H9 (cell line): ENCODE results near the gene FAM131C. TPM values are rescaled to one million over a fixed set of nuclear protein-coding genes. Genes with fewer than 3 reads are reported as not detected.

ENCODE experiments used
- DNase-seq: peaks from one replicate; pipeline ENCODE4 v3.0.0-alpha.2; 2017
- H2AFZ ChIP-seq: one replicate; pipeline ENCODE4 v1.6.1; 2013; ENCODE audit warnings: mild to moderate bottlenecking, low read length, control low read depth, moderate library complexity
- H2AK5ac ChIP-seq: 2 replicates; pipeline ENCODE4 v1.6.1; 2013; ENCODE audit warnings: low read length, control low read depth, mixed read lengths; ENCODE audit not compliant: insufficient read length
- H2BK120ac ChIP-seq: one replicate; pipeline ENCODE4 v1.6.1; 2013; ENCODE audit warnings: low read depth, mild to moderate bottlenecking, low read length, control low read depth, inconsistent platforms; ENCODE audit not compliant: poor library complexity, severe bottlenecking
- H2BK12ac ChIP-seq: 2 replicates; pipeline ENCODE4 v1.6.1; 2013; ENCODE audit warnings: low read length, control low read depth, mixed read lengths, low read depth; ENCODE audit not compliant: insufficient read length
- H2BK15ac ChIP-seq: 2 replicates; pipeline ENCODE4 v1.6.1; 2013; ENCODE audit warnings: low read depth, low read length, control low read depth
- H2BK20ac ChIP-seq: one replicate; pipeline ENCODE4 v1.6.1; 2013; ENCODE audit warnings: low read depth, mild to moderate bottlenecking, low read length, control low read depth, inconsistent platforms; ENCODE audit not compliant: poor library complexity, severe bottlenecking
- H2BK5ac ChIP-seq: 2 replicates; pipeline ENCODE4 v1.6.1; 2013; ENCODE audit warnings: low read length, control low read depth, mixed read lengths; ENCODE audit not compliant: insufficient read length
- H3K14ac ChIP-seq: 2 replicates; pipeline ENCODE4 v1.6.1; 2013; ENCODE audit warnings: low read length, control low read depth; ENCODE audit not compliant: insufficient read depth
- H3K18ac ChIP-seq: 2 replicates; pipeline ENCODE4 v1.6.1; 2013; ENCODE audit warnings: low read depth, mild to moderate bottlenecking, mixed read lengths, low read length, control low read depth; ENCODE audit not compliant: insufficient read length
- H3K23ac ChIP-seq: 2 replicates; pipeline ENCODE4 v1.6.1; 2013; ENCODE audit warnings: low read length, control low read depth, mixed read lengths, low read depth; ENCODE audit not compliant: insufficient read length
- H3K23me2 ChIP-seq: 2 replicates; pipeline ENCODE4 v1.6.1; 2013; ENCODE audit warnings: low read depth, mild to moderate bottlenecking, mixed read lengths, low read length, control low read depth; ENCODE audit not compliant: insufficient read length, poor library complexity, severe bottlenecking
- H3K27ac ChIP-seq: 2 replicates; pipeline ENCODE4 v1.5.1; 2013; ENCODE audit warnings: low read length, control low read depth, mixed read lengths, low read depth; ENCODE audit not compliant: insufficient read length
- H3K27me3 ChIP-seq: 2 replicates; pipeline ENCODE4 v1.6.1; 2013; ENCODE audit warnings: low read length, control low read depth, inconsistent platforms; ENCODE audit not compliant: insufficient read depth
- H3K4ac ChIP-seq: 2 replicates; pipeline ENCODE4 v1.6.1; 2013; ENCODE audit warnings: low read depth, mild to moderate bottlenecking, control low read depth, inconsistent platforms, low read length, moderate library complexity
- H3K4me1 ChIP-seq: 2 replicates; pipeline ENCODE4 v1.6.1; 2013; ENCODE audit warnings: low read length, control low read depth, inconsistent platforms; ENCODE audit not compliant: insufficient read depth
- H3K4me2 ChIP-seq: 2 replicates; pipeline ENCODE4 v1.6.1; 2013; ENCODE audit warnings: low read length, control low read depth, mixed read lengths; ENCODE audit not compliant: insufficient read length, insufficient read depth
- H3K56ac ChIP-seq: 2 replicates; pipeline ENCODE4 v1.6.1; 2013; ENCODE audit warnings: low read depth, mild to moderate bottlenecking, mixed read lengths, low read length, control low read depth; ENCODE audit not compliant: insufficient read length
- H3K79me1 ChIP-seq: 2 replicates; pipeline ENCODE4 v1.6.1; 2013; ENCODE audit warnings: low read depth, mild to moderate bottlenecking, moderate library complexity, low read length, control low read depth, inconsistent platforms; ENCODE audit not compliant: insufficient read depth, poor library complexity, severe bottlenecking
- H3K79me2 ChIP-seq: 2 replicates; pipeline ENCODE4 v1.6.1; 2013; ENCODE audit warnings: low read length, control low read depth, inconsistent platforms; ENCODE audit not compliant: insufficient read depth
- H3K9ac ChIP-seq: 2 replicates; pipeline ENCODE4 v1.6.1; 2013; ENCODE audit warnings: low read length, control low read depth, mixed read lengths; ENCODE audit not compliant: insufficient read length; ENCODE audit errors: extremely low read depth
- H3K9me3 ChIP-seq: one replicate; pipeline ENCODE4 v1.6.1; 2013; ENCODE audit warnings: low read depth, low read length, inconsistent platforms; ENCODE audit not compliant: control insufficient read depth
- H3T11ph ChIP-seq: one replicate; pipeline ENCODE4 v1.6.1; 2013; ENCODE audit warnings: mild to moderate bottlenecking, low read length, control low read depth, inconsistent platforms
- H4K20me1 ChIP-seq: one replicate; pipeline ENCODE4 v1.6.1; 2013; ENCODE audit not compliant: control insufficient read depth, insufficient read length, insufficient read depth
- H4K5ac ChIP-seq: 2 replicates; pipeline ENCODE4 v1.6.1; 2013; ENCODE audit warnings: low read depth, mild to moderate bottlenecking, mixed read lengths, low read length, control low read depth; ENCODE audit not compliant: insufficient read length
- H4K8ac ChIP-seq: replicated peaks from 2 replicates; pipeline ENCODE4 v1.6.1; 2013; ENCODE audit warnings: low read length, control low read depth, mixed read lengths, low read depth; ENCODE audit not compliant: insufficient read length
- H4K91ac ChIP-seq: 2 replicates; pipeline ENCODE4 v1.6.1; 2013; ENCODE audit warnings: low read depth, mild to moderate bottlenecking, moderate library complexity, mixed read lengths, low read length, control low read depth; ENCODE audit not compliant: insufficient read length
- H3K27ac Mint-ChIP-seq, 3 experiments: 2 replicates in 2 of 3; 3 replicates in 1 of 3; pipeline ENCODE4 v1.8.0; 2020 to 2021; ENCODE audit warnings: mixed read lengths in 3 of 3, mild to moderate bottlenecking in 1 of 3, moderate library complexity in 1 of 3
- H3K27me3 Mint-ChIP-seq: 2 replicates; pipeline ENCODE4 v1.8.0; 2021; ENCODE audit warnings: low read depth, mild to moderate bottlenecking, moderate library complexity, mixed read lengths
- H3K36me3 Mint-ChIP-seq, 3 experiments: 2 replicates in 2 of 3; 3 replicates in 1 of 3; pipeline ENCODE4 v1.8.0; 2020 to 2021; ENCODE audit warnings: low read depth in 3 of 3, mixed read lengths in 3 of 3; ENCODE audit not compliant: insufficient read depth in 1 of 3
- H3K4me1 Mint-ChIP-seq, 2 experiments: 2 replicates each; pipeline ENCODE4 v1.8.0; 2020; ENCODE audit warnings: mixed read lengths in 2 of 2
- H3K4me3 Mint-ChIP-seq, 2 experiments: 2 replicates in 1 of 2; 3 replicates in 1 of 2; pipeline ENCODE4 v1.8.0; 2020 to 2021; ENCODE audit warnings: mild to moderate bottlenecking in 2 of 2, mixed read lengths in 2 of 2, moderate library complexity in 1 of 2
- H3K9me3 Mint-ChIP-seq, 2 experiments: 2 replicates in 1 of 2; 3 replicates in 1 of 2; pipeline ENCODE4 v1.8.0; 2020; ENCODE audit warnings: mild to moderate bottlenecking in 2 of 2, mixed read lengths in 2 of 2, moderate library complexity in 1 of 2
- WGBS: extraction: QIAGEN DNeasy Blood & Tissue Kit; methylation state at CpG from one replicate; pipeline ENCODE4 v1.1.7; 2013; ENCODE audit warnings: missing lambda C conversion rate, low lambda C conversion rate, mixed read lengths; ENCODE audit not compliant: insufficient read length; ENCODE audit errors: extremely low coverage; 5-methylcytosine and 5-hydroxymethylcytosine counted together
- total RNA-seq: library from RNA; stranded (reverse); gene quantifications from 2 replicates; pipeline ENCODE4 v1.2.1, GENCODE V29; 2021
- TF ChIP-seq, protein P1 (sequence below): fragments of 200-600 bp; sonication (generic); conservative IDR thresholded peaks from 3 replicates; pipeline ENCODE4 v1.8.0; 2021; ENCODE audit warnings: antibody characterized with exemption, mild to moderate bottlenecking

The FAM131C gene
- total RNA-seq, 1 experiment from 2014 or later = 0.61 TPM

DNA sequence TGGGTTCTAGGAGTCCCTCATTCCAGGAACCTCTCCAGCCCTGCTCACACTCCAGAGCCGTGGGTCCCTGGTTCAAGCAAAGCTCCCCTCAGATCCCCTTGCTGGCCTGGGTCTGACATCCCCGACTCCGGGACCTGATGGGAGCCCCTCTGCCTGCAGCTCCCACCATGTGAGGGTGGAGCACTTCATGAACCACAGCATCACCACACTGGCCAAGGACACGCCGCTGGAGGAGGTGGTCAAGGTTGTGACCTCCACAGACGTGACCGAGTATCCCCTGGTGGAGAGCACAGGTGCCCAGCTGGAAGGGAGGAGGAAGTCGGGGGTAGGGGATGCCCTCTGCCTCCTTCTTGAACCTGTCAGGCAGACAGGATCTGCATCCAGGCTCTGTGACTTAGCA lies 41.9 kb downstream of the FAM131C start:
- Histone ChIP-seq H3K14ac (no peak overlapping the region), H2BK5ac (no peak overlapping the region), H3K9me3 (no peaks in the 10 kb centered on the region), H4K91ac (no peak overlapping the region), H3K23me2 (peaks cover 3% of the 10 kb centered on the region), H2BK15ac (no peak overlapping the region), H4K5ac (no peak overlapping the region), H3T11ph (no peak overlapping the region), H4K20me1 (no peaks in the 10 kb centered on the region), H4K8ac (no peak overlapping the region), H3K27ac (no peak overlapping the region), H3K79me1 (no peaks in the 10 kb centered on the region), H3K79me2 (no peaks in the 10 kb centered on the region), H3K4ac (no peak overlapping the region), H3K18ac (no peak overlapping the region), H2BK120ac (no peak overlapping the region), H2AK5ac (no peak overlapping the region), H2BK12ac (no peak overlapping the region), H2AFZ (no peak overlapping the region), H3K4me2 (no peak overlapping the region), H3K56ac (no peak overlapping the region), H2BK20ac (no peak overlapping the region), H3K9ac (no peak overlapping the region), H3K4me1 (peaks cover 2% of the 10 kb centered on the region; the same call in 1 of the 2 replicates), H3K23ac (no peak overlapping the region), H3K27me3 (no peaks in the 10 kb centered on the region)
- Mint-ChIP-seq H3K27me3 (peaks cover 13% of the 10 kb centered on the region), H3K4me3 (no peak overlapping the region; a peak in 1 of 5 replicates), H3K9me3 (no peaks in the 10 kb centered on the region), H3K4me1 (peaks cover 13 to 23% of the 10 kb centered on the region in 2 experiments), H3K36me3 (no peaks in the 10 kb centered on the region), H3K27ac (no peak overlapping the region)
- no CpG with 5 or more reads among the region's 8 CpGs for WGBS
- TF ChIP-seq, protein P1, sequence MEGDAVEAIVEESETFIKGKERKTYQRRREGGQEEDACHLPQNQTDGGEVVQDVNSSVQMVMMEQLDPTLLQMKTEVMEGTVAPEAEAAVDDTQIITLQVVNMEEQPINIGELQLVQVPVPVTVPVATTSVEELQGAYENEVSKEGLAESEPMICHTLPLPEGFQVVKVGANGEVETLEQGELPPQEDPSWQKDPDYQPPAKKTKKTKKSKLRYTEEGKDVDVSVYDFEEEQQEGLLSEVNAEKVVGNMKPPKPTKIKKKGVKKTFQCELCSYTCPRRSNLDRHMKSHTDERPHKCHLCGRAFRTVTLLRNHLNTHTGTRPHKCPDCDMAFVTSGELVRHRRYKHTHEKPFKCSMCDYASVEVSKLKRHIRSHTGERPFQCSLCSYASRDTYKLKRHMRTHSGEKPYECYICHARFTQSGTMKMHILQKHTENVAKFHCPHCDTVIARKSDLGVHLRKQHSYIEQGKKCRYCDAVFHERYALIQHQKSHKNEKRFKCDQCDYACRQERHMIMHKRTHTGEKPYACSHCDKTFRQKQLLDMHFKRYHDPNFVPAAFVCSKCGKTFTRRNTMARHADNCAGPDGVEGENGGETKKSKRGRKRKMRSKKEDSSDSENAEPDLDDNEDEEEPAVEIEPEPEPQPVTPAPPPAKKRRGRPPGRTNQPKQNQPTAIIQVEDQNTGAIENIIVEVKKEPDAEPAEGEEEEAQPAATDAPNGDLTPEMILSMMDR = no peak
- no peak for DNase-seq
